Measurements from ENCODE around the gene DCDC2C.

The DCDC2C gene

DNA sequence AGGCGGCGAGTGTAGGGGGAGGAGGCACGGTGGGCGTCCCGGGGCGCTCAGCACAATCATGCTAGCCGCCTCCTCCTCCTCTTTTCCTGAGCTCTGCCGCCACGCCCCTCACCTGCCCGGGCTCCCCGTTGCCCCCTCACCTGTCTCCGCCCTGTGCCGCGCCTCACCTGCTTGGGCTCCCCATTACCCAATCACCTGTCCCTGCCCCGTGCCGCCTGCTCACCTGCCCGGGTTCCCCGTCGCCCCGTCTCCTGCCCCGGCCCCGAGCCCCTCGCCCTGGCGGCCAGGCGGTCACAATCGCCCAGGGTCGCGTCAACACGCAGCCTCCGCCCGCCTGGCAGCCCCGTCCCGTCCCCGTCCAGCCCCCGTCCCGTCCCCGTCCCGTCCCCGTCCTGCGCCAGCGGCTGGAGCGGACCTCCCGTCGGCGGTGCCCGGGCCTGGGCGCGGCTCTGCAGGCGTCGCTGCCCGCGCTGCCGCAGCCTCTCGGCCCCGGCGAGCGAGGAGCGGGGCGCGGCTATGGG is at the start of gene DCDC2C:
Gene DCDC2C (plus strand): TSS at position 340 of the 521 bp plus-strand sequence. CDS start 177 bp downstream, at position 517.
- DNase-seq = no peak

DNA sequence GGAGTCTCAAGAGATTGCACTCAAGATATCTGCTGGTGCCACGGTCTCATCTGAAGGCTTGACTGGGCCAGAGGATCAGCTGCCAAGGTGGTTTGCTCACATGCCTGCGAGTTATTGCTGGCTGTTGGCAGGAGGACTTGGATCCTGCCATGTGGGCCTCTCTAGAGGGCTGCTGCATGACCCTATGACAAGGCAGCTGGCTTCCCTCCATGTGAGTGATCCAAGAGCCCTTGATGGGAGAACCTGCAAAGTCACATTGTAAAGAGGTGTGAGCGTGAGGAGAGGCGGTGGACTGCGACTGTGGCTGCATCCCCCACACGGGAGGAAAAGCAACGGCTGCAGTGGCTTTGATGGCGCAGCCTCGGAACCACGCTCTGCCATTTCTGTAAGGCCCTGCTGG is 49.4 kb upstream of the DCDC2C start:
- DNase-seq = no peak

- DNase-seq = no peak
These were observed 48.7 kb upstream of the DCDC2C start for GRCh38 chr2:3654531-3655225.

- DNase-seq = no peak
These were observed 47.3 kb upstream of the DCDC2C start for GRCh38 chr2:3655871-3656761.

- DNase-seq = no peak
These were observed 46.3 kb upstream of the DCDC2C start for GRCh38 chr2:3656762-3657721.

DNA sequence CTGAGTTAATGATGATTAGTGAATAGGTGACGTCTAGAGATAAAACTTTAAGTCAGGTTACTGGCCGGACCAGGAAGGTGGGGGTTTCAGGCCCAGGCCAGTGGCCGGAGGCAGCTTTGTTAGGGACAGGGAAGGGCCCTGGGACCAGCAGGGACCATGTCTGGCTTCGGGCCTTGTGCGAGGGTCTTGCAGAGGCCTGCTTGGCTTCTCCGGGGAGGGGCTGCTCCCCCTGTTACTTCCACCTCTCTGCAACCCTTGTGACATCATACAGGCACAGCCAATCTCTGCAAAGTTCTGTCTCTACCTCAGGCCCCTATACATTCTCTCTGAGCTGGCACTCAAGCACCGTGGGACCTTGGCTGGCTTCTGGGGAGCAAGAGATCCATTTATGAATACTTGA is 45.5 kb upstream of the DCDC2C start, which contains the start of gene ALLC:
Gene ALLC (plus strand): TSS at position 320 of the 400 bp plus-strand sequence. CDS start 12,958 bp downstream, outside the sequence.
- DNase-seq = no peak

DNA sequence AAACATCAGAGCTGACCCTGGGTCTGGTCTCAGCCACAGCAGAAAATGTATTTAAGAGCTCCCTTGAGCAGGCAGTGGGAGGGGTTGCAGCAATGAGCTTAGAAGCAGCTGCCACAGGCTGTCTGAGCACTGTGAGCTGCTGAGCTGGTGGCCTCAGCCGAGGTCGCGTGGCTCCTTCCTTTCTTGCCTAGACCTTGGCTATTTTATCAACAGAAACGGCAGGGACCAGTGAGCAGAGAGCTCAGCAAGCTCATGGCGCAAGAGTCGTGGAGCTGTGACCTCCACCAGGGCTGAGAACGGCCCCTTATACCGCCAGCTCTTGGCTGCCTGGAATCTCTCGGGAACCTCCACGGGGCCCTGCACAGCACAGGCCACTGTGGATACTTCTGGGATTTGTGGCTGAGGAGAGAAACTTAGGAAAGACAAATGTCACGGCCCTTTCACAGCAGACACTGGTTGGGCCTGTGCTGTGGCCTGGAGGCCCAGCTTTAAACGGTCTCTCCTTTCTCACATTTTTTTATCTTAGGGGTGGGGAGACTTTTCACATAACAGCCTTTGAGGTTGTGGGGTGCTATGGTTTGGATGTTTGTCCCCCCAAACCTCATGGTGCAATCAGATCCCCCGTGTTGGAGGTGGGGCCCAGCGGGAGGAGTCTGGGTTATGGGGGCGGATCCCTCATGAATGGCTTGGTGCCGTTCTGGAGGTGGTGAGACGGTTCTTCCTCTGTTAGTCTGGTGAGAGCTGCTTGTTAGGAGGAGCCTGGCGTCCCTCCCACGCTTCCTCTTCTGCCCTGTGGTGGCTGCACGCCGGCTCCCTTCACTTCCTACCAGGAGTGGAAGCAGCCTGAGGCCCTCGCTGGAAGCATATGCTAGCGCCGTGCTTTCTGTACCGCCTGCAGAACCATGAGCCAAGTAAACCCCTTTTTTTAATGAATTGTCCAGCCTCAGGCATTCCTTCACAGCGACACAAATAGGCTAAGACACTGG is 43.6 kb upstream of the DCDC2C start:
- no peak for DNase-seq

GRCh38 chr2:3660640-3661039 is 42.7 kb upstream of the DCDC2C start:
- peak; percentile 64 for DNase-seq

- DNase-seq = peak; percentile 33
These were observed 42.2 kb upstream of the DCDC2C start for GRCh38 chr2:3661149-3661660.

DNA sequence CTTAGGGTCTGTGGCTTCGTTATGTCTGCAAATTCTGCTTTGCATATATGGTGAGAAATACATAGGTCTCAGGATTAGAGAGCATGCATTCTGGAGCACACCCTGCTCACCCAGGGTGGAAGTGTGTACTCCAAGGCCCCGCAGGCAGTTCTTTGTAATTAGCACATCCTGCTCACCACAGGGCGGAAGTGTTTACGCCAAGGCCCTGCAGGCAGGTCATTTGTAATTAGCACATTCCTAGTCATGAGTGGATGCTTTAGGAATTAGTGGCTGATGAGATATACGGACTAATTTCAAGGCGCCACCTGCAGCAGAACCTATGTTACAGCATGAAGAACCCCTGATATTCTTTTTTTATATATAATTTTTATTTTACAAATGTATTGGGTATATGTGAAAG is 41.1 kb upstream of the DCDC2C start:
- peak; percentile 50 for DNase-seq

- no peak for DNase-seq
These were observed 39.3 kb upstream of the DCDC2C start for GRCh38 chr2:3664118-3664517.

- DNase-seq = peak; percentile 39
These were observed 38.5 kb upstream of the DCDC2C start for GRCh38 chr2:3664925-3665324.

DNA sequence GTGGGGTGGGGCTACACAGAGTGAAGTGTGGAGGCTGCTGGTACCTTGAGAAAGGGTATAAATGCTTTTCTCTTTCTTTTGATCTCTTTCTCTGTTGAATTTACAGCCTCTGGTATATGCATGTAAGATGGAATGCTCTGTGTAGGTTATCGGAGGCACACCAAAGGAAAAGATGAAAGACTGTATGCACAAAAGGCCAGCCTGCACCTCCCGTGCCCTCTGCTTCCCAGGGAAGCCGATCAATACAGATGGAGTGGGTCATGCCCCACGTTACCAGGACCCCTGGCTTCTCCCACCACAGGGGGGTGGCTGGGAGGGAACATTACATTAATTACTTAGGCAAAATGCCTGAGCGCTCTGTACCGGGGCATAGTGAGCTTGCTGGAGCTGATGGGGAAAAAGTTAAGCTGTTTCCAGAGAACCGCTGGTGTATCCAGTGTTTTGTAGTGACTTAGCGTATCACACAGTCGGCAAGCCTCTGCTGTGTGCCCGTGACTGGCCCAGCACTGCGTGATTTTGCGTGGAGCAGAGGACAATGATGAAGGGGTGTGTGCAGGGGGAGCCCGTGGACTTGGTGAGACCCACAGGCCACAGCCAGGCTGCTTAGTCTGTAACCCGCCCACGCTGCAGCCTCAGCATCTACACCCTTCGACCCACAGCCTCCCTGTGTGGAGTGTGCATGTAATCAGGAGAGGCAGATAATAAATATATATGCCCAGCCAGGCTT is 37.3 kb upstream of the DCDC2C start:
- peak; percentile 38 for DNase-seq

GRCh38 chr2:3666613-3666975 is 36.8 kb upstream of the DCDC2C start:
- DNase-seq = no peak

GRCh38 chr2:3667151-3667631 is 36.2 kb upstream of the DCDC2C start:
- DNase-seq = peak; percentile 27

DNA sequence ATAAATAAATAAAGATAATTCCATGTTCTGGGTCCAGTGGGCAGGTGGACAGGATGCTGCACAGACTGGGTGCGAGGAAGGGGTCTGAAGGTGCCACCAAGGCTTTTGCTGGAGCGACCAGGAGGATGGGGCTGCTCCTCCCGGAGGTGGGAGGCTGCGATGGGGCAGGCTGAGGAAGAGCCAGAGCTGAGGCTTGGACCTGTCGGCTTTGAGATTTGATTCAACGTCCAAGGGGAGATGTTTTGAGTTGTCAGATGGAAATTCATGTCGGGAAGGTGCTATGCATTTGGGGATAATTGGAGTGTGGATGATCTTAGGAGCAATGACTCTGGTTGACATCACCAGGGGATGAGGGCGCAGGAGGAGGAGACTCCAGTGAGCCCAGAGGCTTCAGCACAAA is 33.7 kb upstream of the DCDC2C start:
- DNase-seq = peak; percentile 42

- DNase-seq = peak; percentile 31
These were observed 33.0 kb upstream of the DCDC2C start for GRCh38 chr2:3670376-3670775.

- peak; percentile 49 for DNase-seq
These were observed 32.4 kb upstream of the DCDC2C start for GRCh38 chr2:3670941-3671340.

DNA sequence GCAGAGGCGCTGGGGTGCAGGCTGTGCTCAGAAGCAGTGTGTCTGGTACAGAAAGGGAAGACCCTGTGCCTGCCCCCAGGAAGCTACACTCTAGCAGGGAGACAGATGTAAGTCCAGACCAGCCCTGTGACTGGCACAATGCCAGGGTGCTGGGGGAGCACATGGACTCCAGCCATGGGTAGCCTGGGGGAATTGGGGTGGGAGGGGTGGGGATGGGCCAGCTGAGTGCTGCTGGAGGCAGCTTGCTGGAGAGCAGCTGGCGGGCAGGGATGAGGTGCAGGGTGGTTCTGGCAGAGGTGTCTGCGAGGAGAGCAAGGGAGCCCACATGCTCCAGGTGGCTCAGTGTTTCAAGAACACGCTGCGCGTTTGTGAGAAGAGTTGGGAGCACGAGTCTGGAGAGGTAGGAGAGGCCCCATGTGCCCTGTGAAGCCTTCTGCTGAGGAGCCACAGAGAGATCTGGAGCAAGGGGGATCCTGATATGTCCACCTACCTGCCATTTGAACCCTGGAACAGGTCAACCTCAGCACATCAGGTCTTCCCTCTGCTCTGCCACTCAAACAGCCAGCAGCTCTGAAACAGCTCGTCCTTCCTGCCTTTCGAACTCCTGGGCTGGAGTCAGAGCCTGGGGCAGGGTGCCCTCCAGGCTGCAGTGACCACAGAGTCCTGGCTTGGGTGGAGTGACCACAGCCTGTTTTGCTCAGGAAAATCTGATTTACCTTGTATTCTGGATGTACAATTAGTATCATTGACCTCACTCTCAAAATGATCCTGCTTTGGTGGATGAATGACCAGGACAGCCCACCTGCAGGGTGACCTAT is 30.3 kb upstream of the DCDC2C start:
- peak; percentile 36 for DNase-seq

Data from activated effector memory CD4-positive, alpha-beta T cell treated with anti-CD3 and anti-CD28 coated beads, Interleukin-2, amount 50 U/mL, for 16 hours (primary cell).